Ramos (cell line): ENCODE data around the gene PAN3.

ENCODE experiments used
- in situ Hi-C: fragments of 300-500 bp; cut with MboI; formaldehyde crosslinking; loops from one replicate; pipeline ENCODE4 v1.14.3; 2022; ENCODE audit warnings: low sequenced_read_pairs; ENCODE audit not compliant: unreplicated experiment

PAN3 gene

DNA sequence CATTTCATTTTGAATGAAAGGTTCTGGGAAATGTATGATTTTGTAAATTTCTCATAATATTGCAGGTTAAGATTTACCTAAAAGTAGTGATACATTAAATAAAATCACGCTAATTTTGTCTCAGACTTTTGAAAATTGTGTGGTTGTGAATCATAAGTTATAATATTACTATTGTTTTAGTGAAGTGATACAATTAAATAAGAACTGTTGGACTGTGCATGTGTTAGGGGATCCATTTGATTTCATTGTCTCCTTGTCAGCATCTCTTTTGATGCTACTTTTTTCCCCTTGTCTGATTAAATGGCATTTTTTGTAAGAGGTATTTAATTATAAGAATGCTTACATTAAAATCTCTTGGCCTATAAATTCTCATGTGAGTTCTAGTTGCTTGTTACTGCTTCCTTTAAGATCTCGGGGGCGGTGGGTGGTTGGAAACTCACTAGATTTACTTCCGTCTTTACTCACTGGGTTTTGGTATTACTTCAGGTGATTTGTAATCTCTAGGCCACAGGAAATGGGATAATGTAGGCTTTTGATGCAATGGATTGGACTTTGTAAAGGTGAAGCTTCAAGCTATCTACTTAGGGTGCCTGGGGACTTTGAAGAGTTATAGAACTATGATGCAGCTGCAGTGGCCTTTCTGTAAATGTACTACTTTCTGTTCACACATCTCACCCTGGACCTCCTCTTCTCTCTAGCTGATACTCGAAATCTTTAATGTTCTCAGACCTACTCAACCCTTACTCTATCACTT is 66.5 kb downstream of the PAN3 start:
- in situ Hi-C loops, result no loop called here

DNA sequence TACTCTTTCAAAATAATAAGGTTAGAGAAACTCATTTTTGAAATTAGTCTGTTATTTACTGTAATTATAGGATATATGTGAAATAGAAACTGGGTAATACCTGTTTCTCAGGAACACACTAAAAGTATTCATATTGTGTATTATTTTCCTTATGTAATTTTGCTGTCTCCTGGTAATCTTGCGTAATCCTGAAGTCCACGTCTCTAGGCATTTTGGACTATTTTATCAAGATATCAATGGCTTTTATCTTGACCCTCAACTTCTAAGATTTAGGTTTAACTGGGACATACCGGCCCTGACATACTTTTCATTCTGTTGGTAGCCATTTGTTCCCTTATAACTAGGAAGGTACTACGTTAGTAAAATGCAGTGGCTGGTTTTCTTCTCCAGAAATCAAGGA is 80.3 kb downstream of the PAN3 start:
- in situ Hi-C loops, result no loop called here

DNA sequence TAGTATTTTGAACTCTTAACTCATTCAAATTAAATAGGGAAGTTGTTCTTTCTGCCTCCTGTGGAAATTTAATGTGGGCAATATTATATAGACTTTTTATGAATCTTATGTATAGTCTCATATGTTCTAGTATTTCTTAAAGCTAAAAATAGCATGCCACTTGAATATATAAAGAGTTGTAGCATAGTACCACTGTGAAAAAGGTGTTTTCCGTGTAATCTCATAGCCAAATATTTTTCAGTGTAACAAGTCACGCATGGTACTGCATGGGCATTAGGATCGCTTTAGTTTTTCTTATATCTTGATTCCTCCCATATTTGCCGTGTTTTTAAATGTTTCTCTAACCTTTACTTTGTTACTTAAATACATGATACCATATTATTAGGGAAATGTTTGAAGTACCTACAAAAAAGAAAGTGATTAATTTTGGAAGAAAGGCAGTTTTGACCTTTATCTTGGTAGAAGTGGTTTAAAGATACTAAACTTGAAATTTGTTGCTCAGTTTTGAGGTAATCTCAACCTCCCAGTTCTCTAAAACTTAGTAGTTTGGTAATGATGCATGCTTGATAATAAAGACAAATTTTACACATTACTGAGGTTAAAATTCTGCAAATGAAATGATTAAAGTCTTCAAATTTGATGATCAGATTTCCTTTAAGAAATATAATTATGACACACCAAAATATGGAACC is 81.2 kb downstream of the PAN3 start:
- in situ Hi-C loops, result no loop called here

DNA sequence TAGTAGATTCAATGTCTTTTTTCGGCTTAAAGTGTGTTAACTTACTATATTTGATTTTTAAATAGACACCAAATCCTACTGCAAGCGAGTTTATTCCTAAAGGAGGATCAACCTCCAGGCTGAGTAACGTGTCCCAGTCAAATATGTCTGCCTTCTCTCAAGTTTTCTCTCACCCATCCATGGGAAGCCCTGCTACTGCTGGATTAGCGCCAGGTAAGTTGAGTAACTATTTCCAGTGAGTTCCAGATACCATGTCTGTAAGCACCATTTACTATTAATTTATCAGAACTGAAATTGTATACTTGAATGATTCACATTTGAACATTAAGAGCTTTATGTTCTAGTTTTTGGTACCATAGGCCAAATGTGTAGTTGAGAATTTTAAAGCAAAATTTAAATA is 81.8 kb downstream of the PAN3 start:
- in situ Hi-C loops, result no loop called here

DNA sequence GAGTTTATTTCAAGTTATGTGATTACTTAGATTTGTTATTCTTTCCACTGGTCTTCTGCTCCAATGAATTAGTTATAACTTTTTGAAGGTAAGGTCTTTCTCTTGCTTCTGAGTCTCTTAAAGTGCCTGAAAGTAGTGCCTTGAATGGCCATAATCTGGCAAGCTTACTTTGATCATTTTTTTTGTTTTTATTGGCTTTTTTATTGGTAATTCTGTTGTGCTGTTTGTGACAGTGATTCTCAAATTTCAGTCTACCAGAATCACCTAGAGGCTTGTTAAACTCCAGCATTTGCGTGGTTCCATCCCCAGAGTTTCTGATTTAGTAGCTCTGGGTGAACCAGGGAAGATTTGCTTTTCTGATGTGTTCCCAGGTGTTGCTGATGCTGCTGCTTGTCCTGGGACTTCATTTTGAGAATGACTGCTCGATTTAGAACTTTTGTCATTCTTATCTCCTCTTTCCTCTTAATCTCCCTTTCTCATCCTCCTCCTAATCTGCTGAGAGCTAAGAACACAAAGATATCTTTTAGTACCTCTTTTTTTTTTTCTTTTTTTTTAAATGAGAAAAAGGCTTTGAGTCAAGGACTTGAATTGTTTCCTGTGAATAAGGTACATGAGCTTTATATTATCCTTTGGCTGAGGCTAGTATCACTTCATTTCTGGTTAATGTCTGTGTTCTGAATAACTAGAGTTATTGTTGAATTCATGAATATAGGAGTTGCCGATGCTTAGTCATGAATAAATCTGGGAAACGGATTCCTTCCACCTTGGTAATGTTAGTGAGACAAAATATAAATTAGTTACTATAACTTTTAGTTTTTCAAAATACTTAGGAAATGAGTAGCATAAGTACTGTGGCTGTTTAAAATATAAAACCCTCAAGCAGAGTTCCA is 91.4 kb downstream of the PAN3 start:
- in situ Hi-C loops, result no loop called here

DNA sequence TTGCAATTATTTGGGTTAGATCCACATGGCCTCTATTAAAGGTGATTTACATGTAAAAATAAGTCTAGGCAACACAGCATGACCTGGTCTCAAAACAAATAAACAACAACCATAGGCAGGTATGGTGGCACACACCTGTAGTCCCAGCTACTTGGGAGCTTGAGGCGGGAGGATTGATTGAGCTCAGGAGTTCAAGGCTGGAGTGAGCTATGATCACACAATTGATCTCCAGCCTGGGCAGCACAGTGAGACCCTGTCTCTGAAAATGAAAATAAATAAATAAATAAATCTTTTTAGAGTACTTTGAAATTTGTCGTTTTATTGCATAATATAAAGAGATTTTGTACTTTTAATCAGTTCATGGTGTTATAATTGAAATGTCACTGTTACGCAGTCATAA is 93.3 kb downstream of the PAN3 start:
- in situ Hi-C loops, result no loop called here

DNA sequence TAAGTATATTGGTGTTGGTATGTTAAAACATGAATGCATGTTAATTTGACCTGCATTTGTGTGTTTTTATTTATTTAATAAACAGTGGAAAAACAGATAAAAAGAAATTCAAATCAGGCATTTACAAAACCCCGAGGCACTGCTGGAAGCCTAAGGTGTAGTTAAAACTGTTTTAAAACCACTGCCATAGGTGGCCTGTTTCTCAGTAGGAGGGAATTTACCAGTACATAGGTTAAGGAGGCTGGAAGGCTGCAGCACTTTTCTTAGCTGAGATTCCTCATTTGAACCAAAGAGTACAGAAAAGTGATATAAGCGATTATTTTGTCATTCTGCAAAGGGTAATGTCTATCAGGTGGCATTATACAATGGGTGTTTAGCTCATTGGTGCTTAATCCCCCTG is 99.6 kb downstream of the PAN3 start:
- in situ Hi-C loops, result no loop called here

DNA sequence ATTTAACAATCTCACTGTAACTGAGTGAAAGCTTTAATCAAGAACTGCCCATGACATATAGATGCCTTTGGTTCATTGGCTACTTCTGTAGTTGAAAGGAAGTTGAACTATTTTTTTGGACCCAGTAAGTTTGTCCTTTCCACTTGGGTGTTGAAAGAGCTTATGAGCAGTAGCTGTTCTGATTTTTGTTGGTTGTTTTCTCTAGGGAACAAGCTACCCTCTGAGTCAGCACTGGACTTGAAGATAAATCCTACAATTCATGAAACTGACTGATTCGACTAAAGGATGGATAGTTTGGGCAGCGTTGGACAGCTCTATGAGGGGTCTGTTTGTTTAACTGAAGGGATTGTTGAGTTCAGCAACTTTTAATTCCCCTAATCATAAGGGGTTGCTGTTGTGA is 101.0 kb downstream of the PAN3 start:
- in situ Hi-C loops, result no loop called here

DNA sequence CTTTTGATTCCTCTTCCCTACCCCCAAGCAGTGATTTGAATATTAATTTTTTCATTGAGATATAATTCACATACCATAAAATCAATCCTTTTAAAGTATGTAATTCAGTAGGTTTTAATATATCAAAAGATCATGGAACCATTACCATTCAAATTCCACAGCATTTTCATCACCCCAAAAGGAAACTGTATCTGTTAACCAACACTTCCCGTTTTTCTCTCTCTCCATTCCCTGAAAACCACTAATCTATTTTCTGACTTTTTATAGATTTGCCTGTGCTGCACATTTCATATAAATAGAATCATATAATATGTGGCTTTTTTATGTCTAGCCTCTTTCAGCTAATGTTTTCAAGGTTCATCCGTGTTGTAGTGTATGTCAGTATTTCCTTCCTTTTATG is 107.1 kb downstream of the PAN3 start:
- in situ Hi-C loops, result no loop called here

DNA sequence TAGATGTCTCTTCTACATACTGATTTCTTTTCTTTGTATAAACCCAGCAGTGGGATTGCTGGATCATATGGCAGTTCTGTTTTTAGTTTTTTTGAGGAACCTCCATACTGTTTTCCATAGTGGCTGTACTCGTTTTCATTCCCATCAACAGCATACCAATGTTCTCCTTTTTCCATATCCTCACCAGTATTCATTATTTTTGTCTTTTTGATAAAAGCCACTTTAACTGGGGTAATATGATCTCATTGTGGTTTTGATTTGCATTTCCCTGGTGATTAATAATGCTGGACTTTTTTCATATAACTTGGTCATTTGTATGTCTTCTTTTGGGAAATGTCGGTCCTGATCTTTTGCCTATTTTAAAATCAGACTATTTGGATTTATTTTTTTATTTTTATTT is 108.5 kb downstream of the PAN3 start:
- in situ Hi-C loops, result no loop called here

DNA sequence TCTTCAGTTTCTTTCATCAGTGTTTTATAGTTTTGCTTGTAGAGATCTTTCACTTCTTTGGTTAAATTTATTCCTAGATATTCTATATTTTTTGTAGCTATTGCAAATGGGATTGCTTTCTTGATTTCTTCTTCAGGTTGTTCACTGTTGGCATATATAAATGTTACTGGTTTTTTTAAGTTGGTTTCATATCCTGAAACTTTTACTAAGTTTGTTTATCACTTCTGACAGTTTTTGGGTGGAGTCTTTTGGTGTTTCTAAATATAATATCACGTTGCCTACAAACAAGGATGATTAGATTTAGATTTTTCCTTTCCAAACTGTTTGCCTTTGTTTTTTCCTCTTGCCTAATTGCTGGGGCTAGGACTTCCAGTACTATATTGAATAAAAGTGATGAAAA is 109.7 kb downstream of the PAN3 start:
- in situ Hi-C loops, result no loop called here

DNA sequence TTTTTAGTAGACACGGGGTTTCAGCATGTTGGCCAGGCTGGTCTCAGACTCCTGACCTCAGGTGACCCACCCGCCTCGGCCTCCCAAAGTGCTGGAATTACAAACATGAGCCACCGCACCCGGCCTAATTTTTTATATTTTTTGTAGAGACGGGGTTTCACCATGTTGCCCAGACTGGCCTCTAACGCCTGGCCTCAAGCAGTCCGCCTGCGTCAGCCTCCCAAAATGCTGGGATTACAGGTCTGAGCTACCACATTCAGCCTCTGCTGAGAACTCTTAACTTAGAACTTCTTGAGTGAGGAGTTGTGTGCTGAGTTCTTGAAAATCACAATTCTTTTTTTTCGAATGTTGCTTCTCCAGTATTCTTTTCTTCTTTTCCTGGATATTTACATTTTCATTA is 112.2 kb downstream of the PAN3 start:
- in situ Hi-C loops, result no loop called here

DNA sequence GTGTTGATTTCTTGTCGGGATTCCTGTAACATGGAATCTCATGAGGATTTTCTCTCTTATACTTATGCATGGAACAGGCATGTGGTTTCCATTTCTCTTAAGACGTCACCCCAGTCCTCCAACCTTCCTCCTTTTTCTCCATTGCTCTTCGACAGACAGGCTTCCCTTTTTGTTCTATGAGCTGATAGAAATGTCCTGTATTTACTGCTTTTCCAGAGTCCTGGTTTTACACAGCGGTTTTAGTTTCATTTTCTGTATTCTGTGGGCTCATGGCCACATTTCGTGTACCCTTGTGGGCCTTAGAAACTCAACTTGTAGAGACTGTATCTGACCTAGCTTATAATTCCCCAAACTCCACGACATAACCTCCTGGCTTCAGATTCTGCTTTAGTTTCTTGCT is 113.1 kb downstream of the PAN3 start:
- in situ Hi-C loops, result no loop called here

DNA sequence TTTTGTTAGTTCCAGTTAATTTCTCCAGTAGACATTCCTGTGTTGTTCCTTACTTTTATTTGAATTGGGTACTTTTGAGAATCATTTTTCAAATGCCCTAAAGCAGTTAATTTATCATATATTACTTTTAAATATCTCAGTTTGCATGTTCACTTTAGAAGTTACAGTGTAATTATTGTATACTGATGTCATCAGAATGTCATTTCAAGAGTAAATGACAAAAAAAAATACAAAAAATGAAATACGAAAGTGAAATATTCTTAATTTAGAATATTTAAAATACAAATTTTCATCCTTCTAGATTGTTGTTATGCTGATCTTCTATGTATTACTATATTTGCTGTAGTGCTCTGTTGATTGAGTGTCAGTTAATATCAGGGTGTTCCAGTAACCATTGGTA is 114.2 kb downstream of the PAN3 start:
- in situ Hi-C loops, result no loop called here

DNA sequence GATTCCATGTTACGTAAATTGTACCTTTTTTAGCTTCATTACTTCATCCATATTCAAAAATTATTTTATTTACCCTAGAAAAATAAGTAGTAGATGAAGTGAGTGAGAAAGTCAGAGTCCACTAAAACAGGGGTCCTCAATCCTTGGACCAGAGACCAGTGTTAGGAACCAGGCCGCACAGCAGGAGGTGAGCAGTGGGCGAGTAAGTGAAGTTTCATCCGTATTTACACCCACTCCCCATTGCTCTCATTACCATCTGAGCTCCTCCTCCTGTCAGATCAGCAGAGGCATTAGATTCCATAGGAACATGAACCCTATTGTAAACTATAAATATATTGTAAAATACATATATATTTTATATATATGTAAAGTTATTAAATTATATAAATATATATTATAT is 119.0 kb downstream of the PAN3 start:
- in situ Hi-C loops, result no loop called here

DNA sequence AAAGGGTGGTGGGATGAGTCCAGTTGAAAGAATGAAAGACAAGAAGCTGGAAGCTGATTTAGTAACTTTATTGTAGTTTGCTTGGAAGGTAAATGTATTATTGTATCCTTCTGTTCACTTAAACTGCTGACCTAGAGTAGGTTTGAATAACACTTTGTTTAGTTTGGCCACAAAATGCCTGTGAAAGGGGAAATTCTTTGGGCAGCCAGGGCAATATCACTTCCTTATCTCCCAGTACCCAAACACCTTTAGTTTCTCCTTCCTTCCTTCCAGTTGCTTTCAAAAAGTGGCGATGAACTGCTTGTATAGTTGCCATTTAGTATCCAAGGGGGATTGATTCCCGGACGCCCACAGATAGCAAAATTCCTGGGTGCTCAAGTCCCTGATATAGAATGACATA is 120.1 kb downstream of the PAN3 start:
- in situ Hi-C loops, result no loop called here

DNA sequence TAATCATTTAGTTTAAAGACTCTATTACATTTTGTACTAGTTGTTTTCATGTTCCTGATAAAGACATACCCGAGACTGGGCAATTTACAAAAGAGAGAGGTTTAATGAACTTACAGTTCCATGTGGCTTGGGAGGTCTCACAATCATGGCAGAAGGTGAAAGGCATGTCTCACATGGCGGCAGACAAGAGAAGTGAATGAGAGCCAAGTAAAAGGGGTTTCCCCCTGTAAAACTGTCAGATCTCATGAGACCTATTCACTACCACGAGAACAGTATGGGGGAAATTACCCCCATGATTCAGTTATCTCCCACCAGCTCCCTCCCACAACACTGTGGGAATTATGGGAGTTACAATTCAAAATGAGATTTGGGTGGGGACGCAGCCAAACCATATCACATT is 129.2 kb downstream of the PAN3 start:
- in situ Hi-C loops, result no loop called here

DNA sequence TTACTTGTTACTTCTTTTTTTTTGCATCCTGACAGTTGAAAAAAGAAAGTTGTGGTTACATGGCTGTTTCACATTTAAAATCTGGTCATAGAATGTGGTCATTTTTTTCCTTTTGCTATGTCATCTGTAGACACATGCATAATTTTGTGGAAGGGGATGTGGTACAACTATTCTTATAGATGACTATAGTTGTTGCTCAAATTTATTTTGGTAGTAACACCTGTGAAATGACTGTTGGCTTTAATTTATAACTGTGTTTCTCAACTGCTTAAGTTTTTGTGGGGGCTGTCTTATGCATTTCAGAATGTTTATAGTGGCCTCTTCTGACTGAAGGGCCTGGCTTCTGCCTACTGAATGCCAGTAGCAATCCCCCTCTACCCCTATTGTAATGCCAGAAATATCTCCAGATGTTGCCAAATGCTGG is 130.5 kb downstream of the PAN3 start:
- in situ Hi-C loops, result no loop called here

DNA sequence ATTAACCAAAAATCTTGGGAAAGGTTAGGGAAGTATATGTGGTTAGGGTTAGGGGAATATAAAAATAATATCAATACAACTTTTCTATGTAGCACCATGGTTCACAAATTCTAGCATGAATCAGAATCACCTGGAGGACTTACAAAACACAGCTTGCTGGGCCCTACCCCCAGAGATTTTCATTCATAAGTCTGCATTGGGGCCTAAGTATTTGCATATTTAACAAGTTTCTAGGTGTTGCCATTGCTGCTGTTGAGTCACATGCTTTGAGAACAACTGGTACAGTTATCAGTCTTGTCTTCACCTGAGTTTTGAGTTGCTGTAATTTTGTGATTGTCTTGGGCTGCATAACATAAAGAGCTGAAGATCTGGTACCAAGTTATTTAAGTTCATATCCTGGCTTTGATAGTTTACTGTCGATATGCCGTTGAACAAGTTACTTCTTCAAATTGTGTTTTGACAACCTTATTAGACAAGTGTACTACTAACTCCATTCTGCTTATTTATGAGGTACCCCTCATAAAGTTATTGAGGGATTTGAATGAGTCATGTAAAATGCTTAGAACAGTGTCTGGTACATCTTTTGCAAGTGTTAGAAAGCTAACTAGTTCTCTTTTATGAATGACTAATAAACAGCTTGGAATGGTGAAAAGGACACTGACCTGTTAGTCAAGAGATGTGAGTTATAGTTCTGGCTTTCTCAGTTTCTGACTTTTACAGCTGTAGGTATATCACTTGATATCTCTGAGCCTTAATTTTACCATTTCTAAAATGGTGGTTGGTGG is 132.9 kb downstream of the PAN3 start:
- in situ Hi-C loops, result no loop called here

DNA sequence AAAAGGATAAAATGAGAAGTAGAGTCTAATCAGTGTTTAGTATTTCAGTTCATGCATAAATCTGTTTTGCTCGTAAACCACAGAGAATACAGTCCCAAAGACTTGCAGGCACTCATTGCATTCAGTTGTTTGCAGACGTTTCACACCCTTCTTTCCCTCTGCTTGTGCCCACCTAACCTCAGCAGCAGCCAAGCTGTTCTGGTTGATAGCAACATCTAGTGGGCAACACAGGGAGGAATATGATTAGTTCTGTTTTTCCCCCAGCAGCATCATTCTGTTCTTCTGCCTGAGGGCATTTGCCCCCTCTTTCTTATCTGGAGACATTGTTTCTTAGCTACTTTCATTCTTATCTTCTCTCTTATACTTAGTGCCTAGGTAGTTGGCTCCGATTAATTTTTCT is 135.6 kb downstream of the PAN3 start:
- in situ Hi-C loops, result no loop called here
